Ovary (tissue), 9 donors: ENCODE measurements around the gene B4GALNT1. TPM values are rescaled to one million over a fixed set of nuclear protein-coding genes. Genes with fewer than 3 reads are reported as not detected.
"Not testable (repeated sequence)": the region's sequence is repeated elsewhere in the genome, so short reads cannot be mapped to it uniquely, and the experiment has no call there.

ENCODE experiments used
- DNase-seq, 5 donors: peaks; one replicate each; pipeline ENCODE4 v3.0.0-alpha.2; 2019 to 2020
- H3K27ac ChIP-seq, 2 donors: fragments of 200-600 bp; one replicate each; pipeline versions ENCODE4 v1.5.1 to v1.8.0; 2019 to 2022
- H3K27me3 ChIP-seq: fragments of 200-600 bp; one replicate; pipeline ENCODE4 v1.8.0; 2022
- H3K36me3 ChIP-seq: fragments of 200-600 bp; sonication (generic); one replicate; pipeline ENCODE4 v1.5.1; 2019
- H3K4me1 ChIP-seq: one replicate; pipeline ENCODE4 v1.8.1; 2013; ENCODE audit warnings: mild to moderate bottlenecking, moderate library complexity; ENCODE audit not compliant: insufficient read depth
- H3K4me3 ChIP-seq: fragments of 200-600 bp; sonication (generic); one replicate; pipeline ENCODE4 v1.5.1; 2017
- H3K9me3 ChIP-seq, 2 donors: fragments of 200-600 bp in 1 of 2; sonication (generic) in 1 of 2; one replicate each; pipeline versions ENCODE4 v1.5.1 to v1.8.1; 2013 to 2019; ENCODE audit warnings: mild to moderate bottlenecking in 1 of 2, moderate library complexity in 1 of 2
- EP300 ChIP-seq: sonication (generic); formaldehyde crosslinking; IDR thresholded peaks from one replicate; pipeline ENCODE4 v1.6.1; 2017; ENCODE audit warnings: antibody characterized with exemption
- POLR2A ChIP-seq: fragments of 450-650 bp; IDR thresholded peaks from one replicate; pipeline ENCODE4 v1.6.1; 2017; ENCODE audit warnings: antibody characterized with exemption, mild to moderate bottlenecking, moderate library complexity
- WGBS, 3 donors: extraction: QIAGEN DNeasy Blood & Tissue Kit in 1 of 3; methylation state at CpG; one replicate each; pipeline versions ENCODE4 v1.1.5 to v1.1.7; 2013 to 2017; 5-methylcytosine and 5-hydroxymethylcytosine counted together
- intact Hi-C, 4 donors: fragments of 100-400 bp; cut with DNase I; formaldehyde crosslinking; loops; one replicate each; pipeline versions ENCODE4 v1.11.0 to v1.15.1; 2022 to 2023
- polyA plus RNA-seq, 2 donors: library from polyadenylated mRNA; stranded (reverse); fragments of 200-250 nt in 1 of 2; fragments of 350-450 nt in 1 of 2; fragmentation: Illumina TruSeq in 1 of 2; extraction: RNeasy Lipid Tissue Mini Kit (QIAGEN cat#74804) in 1 of 2; gene quantifications; one replicate each; pipeline ENCODE4 v1.2.3, GENCODE V29; 2013 to 2014
- total RNA-seq, 7 donors: library from RNA; depleted of rRNA in 2 of 7; stranded (reverse); fragments of >200 nt in 2 of 7; fragmentation: NEBNext Ultra II Directional in 3 of 7; extraction: Animal tissue kit (Norgen Biotek cat#: 25700) in 3 of 7; gene quantifications; one replicate each; pipeline versions ENCODE4 v1.1.0 to v1.2.4, GENCODE V29; 2016 to 2023
- TF ChIP-seq, protein P1 (sequence below), 3 donors: fragments of 450-650 bp in 2 of 3; fragments of 200-600 bp in 1 of 3; IDR thresholded peaks; one replicate each; pipeline versions ENCODE4 v1.5.1 to v1.8.0; 2016 to 2022; ENCODE audit warnings: antibody characterized with exemption in 3 of 3, mild to moderate bottlenecking in 1 of 3
- donor health status: DM: no; HTN: no; CAD: no; lungs with moderate emphysema.
- donor health status: DM: no; HTN: no; CAD: no.
- donor health status: Bipolar disorder and iron deficiency.
- donor health status: DM: yes; HTN: yes; CAD: no.
- donor health status: DM: no; HTN: no; CAD: no.
- donor health status: DM: yes; HTN: yes; CAD: no.

The B4GALNT1 gene
- total and polyA plus RNA-seq, 9 donors, result 0.22 to 1.5 (median 0.56) TPM

DNA sequence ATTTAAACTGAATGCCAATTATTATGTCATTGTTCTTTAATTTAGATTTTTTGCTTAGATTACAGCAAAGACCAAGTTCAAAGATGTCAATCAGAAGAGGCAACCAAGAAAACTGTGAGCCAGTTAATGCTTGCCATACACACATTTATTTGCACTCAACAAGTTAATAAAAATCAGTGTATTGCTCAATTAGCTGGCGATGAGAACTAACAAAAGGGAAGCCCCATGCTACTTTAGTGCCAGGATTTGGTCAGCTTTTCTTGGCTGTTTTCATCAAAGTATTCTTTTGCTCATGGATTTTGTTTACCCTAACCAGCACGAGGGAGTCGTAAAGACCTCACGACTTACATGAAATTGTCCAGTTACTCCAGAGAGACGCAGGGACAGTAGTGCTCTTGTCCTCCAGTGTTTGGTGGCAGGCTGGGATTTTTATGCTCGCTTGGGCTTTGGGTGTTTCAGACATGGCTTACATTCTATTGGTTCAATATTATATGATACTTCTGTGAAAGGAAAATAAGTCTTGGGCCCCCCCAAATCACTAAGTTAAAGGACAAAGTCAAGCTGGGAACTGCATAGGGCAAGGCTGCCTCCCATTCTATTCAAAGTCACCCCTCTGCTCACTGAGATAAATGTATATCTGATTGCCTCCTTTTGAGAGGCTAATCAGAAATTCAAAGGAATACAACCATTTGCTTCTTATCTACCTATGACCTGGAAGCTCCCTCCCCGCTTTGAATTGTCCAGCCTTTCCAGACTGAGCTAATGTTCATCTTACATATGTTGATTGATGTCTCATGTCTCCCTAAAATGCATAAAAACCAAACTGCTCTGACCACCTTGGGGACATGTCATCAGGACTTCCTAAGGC, 7.4 kb upstream of the B4GALNT1 start:
- DNase-seq, result no peak
- 40 to 52% (median 48%) methylated on average over 7 of the region's 7 CpGs for WGBS, 3 donors
- Histone ChIP-seq H3K36me3 (no peaks in the 10 kb centered on the region), H3K4me1 (no peaks in the 10 kb centered on the region), H3K9me3 (no peaks in the 10 kb centered on the region), H3K27me3 (no peaks in the 10 kb centered on the region), H3K27ac (no peak overlapping the region), H3K4me3 (no peak overlapping the region)
- TF ChIP-seq POLR2A (no peak), EP300 (no peak)
- TF ChIP-seq, protein P1, sequence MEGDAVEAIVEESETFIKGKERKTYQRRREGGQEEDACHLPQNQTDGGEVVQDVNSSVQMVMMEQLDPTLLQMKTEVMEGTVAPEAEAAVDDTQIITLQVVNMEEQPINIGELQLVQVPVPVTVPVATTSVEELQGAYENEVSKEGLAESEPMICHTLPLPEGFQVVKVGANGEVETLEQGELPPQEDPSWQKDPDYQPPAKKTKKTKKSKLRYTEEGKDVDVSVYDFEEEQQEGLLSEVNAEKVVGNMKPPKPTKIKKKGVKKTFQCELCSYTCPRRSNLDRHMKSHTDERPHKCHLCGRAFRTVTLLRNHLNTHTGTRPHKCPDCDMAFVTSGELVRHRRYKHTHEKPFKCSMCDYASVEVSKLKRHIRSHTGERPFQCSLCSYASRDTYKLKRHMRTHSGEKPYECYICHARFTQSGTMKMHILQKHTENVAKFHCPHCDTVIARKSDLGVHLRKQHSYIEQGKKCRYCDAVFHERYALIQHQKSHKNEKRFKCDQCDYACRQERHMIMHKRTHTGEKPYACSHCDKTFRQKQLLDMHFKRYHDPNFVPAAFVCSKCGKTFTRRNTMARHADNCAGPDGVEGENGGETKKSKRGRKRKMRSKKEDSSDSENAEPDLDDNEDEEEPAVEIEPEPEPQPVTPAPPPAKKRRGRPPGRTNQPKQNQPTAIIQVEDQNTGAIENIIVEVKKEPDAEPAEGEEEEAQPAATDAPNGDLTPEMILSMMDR (IDR thresholded peaks at IDR 0.05), result no peak
- intact Hi-C loops, result no loop called here

DNA sequence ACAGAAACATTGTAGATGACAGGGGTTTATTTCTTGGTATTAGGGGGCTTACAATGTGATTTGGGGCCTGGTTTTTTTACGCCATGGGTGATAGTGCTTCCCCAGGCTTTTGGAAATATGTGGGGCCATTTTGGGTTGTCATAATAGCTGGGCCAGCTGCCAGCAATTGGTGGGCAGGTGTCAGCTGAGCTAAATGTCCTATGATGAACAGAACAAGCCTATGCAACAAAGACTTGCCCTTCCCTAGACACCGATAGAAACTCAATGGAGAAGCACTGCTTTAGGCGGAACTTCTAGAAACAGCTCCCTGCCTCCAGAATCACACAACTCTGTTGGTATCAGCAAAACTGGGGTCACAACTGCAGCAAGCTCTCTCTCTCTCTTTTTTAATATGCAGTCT, 5.1 kb upstream of the B4GALNT1 start:
- H3K36me3 ChIP-seq, result no peaks in the 10 kb centered on the region
- H3K27me3 ChIP-seq, result no peaks in the 10 kb centered on the region
- H3K4me3 ChIP-seq, result no peak overlapping the region
- 89 to 95% (median 92%) methylated on average over 3 of the region's 3 CpGs for WGBS, 3 donors
- no peak for DNase-seq
- TF ChIP-seq POLR2A, result no peak
- TF ChIP-seq, protein P1 (IDR thresholded peaks at IDR 0.05), result no peak
- TF ChIP-seq EP300, result no peak
- H3K27ac ChIP-seq, result no peak overlapping the region
- no peaks in the 10 kb centered on the region for H3K9me3 ChIP-seq
- intact Hi-C loops, result no loop called here
- H3K4me1 ChIP-seq, result peaks cover 1% of the 10 kb centered on the region

DNA sequence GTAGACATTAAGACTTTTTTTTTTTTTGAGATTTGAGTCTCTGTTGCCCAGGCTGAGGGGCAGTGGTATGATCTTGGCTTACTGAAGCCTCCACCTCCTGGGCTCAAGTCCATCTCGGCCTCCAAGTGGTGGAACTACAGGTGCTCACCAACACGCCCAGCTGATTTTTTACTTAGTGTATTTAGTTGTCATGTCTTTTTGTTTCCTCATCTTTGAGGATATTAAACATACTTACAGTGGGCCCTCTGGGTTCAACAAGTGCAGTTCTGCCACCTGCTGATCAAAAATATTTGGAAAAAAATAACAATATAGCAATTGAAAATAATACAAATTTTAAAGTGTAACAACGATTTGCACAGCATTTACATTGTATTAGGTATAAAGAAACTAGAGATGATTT, 4.4 kb upstream of the B4GALNT1 start:
- intact Hi-C loops, result no loop called here
- H3K27me3 ChIP-seq, result no peaks in the 10 kb centered on the region

DNA sequence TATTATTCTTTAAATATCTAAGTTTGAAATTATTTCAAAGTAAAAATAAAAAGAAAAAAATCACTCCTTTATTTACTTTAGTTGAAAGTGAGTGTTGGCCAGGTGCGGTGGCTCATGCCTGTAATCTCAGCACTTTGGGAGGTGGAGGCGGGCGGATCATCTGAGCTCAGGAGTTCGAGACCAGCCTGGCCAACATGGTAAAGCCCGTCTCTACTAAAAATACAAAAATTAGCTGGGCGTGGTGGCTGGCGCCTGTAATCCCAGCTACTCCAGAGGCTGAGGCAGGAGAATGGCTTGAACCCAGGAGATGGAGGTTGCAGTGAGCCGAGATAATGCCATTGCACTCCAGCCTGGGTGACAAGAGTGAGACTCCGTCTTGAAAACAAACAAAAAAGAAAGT, 3.7 kb upstream of the B4GALNT1 start:
- H3K4me1 ChIP-seq, DNase-seq, intact Hi-C loops, H3K27ac ChIP-seq, H3K27me3 ChIP-seq, H3K9me3 ChIP-seq, H3K36me3 ChIP-seq, H3K4me3 ChIP-seq: not testable (repeated sequence)
- WGBS, 3 donors, result 75 to 80% (median 76%) methylated on average over 9 of the region's 9 CpGs

More for the DNA sequence above, 4.4 kb upstream of the B4GALNT1 start:
- no peaks in the 10 kb centered on the region for H3K9me3 ChIP-seq
- H3K4me1 ChIP-seq, result peaks cover 5% of the 10 kb centered on the region
- no peak overlapping the region for H3K4me3 ChIP-seq
- H3K36me3 ChIP-seq, result no peaks in the 10 kb centered on the region
- WGBS, 3 donors, result 50 to 64% (median 57%) methylated on average over 3 of the region's 3 CpGs
- DNase-seq, result no peak
- TF ChIP-seq POLR2A (no peak), EP300 (no peak)
- TF ChIP-seq, protein P1 (IDR thresholded peaks at IDR 0.05), result no peak
- H3K27ac ChIP-seq, result no peak overlapping the region
